Testis (tissue), 2 donors: ENCODE data around the gene COMTD1.
"Not testable (repeated sequence)": the region's sequence is repeated elsewhere in the genome, so short reads cannot be mapped to it uniquely, and the experiment has no call there.

ENCODE experiments used
- POLR2A ChIP-seq: fragments of 450-650 bp; IDR thresholded peaks from one replicate; pipeline ENCODE4 v1.6.1; 2017; ENCODE audit warnings: antibody characterized with exemption, mild to moderate bottlenecking, moderate library complexity
- TF ChIP-seq, protein P1 (sequence below), 3 experiments: fragments of 450-650 bp in 2 of 3; fragments of 200-600 bp in 1 of 3; sonication (generic) in 1 of 3; IDR thresholded peaks; one replicate each; pipeline ENCODE4 v1.5.1; 2016 to 2019; ENCODE audit warnings: antibody characterized with exemption in 3 of 3, mild to moderate bottlenecking in 2 of 3, moderate library complexity in 1 of 3

DNA sequence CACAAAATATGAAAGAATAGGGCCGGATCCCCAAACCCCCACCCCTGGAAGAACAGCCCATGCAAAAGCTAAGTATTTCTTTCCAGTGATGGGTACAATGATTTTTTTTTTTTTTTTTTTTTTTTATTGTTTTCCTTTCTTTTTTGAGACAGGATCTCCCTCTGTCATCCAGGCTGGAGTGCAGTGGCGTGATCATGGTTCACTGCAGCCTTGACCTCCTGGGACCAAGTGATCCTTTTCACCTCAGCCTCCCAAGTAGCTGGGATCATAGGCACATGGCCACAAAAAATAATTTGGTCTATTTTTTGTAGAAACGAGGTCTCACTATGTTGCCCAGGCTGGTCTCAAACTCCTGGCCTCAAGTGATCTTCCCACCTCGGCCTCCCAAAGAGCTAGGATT, 41.1 kb downstream of the COMTD1 start:
- not testable (repeated sequence) for TF ChIP-seq POLR2A
- TF ChIP-seq, protein P1, sequence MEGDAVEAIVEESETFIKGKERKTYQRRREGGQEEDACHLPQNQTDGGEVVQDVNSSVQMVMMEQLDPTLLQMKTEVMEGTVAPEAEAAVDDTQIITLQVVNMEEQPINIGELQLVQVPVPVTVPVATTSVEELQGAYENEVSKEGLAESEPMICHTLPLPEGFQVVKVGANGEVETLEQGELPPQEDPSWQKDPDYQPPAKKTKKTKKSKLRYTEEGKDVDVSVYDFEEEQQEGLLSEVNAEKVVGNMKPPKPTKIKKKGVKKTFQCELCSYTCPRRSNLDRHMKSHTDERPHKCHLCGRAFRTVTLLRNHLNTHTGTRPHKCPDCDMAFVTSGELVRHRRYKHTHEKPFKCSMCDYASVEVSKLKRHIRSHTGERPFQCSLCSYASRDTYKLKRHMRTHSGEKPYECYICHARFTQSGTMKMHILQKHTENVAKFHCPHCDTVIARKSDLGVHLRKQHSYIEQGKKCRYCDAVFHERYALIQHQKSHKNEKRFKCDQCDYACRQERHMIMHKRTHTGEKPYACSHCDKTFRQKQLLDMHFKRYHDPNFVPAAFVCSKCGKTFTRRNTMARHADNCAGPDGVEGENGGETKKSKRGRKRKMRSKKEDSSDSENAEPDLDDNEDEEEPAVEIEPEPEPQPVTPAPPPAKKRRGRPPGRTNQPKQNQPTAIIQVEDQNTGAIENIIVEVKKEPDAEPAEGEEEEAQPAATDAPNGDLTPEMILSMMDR (IDR thresholded peaks at IDR 0.05), result not testable (repeated sequence)
